Neural cell (in vitro differentiated cells): Measurements from ENCODE around the gene AIP.

ENCODE experiments used
- EZH2 ChIP-seq: fragments of 200-600, 300-800 bp; shearing (Covaris generic), sonication (generic); IDR thresholded peaks from 2 replicates; pipeline ENCODE4 v1.6.1; 2014; ENCODE audit warnings: antibody characterized with exemption, low read length, borderline replicate concordance, mild to moderate bottlenecking; ENCODE audit not compliant: insufficient read depth, poor library complexity, severe bottlenecking
- POLR2AphosphoS5 ChIP-seq: IDR thresholded peaks from 2 replicates; pipeline ENCODE4 v1.6.1; 2012
- RAD21 ChIP-seq: fragments of 450-650 bp; conservative IDR thresholded peaks from 2 replicates; pipeline ENCODE4 v1.6.1; 2014; ENCODE audit warnings: antibody characterized with exemption, mild to moderate bottlenecking, moderate library complexity
- SMC3 ChIP-seq: fragments of 450-650 bp; conservative IDR thresholded peaks from 2 replicates; pipeline ENCODE4 v1.6.1; 2014; ENCODE audit warnings: antibody characterized with exemption, mild to moderate bottlenecking, moderate library complexity; ENCODE audit not compliant: poor library complexity
- TAF1 ChIP-seq: IDR thresholded peaks from 2 replicates; pipeline ENCODE4 v1.6.1; 2012; ENCODE audit warnings: low read depth
- TF ChIP-seq, protein P1 (sequence below): fragments of 450-650 bp; IDR thresholded peaks from 2 replicates; pipeline ENCODE4 v1.5.1; 2014; ENCODE audit warnings: antibody characterized with exemption, mild to moderate bottlenecking, moderate library complexity; ENCODE audit not compliant: poor library complexity, severe bottlenecking

DNA sequence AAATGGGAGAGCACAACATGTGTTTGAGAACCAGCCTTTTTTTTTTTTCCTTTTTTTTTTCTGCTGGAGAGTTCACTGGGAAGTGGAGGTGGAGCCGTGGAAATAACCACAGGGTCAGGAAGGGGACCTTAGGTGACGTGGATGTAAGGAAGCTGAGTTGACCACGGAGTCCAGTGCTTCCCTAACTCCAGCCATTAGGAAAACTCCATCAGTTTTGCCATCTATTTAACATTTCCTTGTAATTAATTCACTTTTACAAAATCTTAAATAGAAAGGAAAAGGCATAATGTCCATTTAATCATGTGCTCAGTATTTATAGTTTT, 27.2 kb downstream of the AIP start:
- TF ChIP-seq, protein P1, sequence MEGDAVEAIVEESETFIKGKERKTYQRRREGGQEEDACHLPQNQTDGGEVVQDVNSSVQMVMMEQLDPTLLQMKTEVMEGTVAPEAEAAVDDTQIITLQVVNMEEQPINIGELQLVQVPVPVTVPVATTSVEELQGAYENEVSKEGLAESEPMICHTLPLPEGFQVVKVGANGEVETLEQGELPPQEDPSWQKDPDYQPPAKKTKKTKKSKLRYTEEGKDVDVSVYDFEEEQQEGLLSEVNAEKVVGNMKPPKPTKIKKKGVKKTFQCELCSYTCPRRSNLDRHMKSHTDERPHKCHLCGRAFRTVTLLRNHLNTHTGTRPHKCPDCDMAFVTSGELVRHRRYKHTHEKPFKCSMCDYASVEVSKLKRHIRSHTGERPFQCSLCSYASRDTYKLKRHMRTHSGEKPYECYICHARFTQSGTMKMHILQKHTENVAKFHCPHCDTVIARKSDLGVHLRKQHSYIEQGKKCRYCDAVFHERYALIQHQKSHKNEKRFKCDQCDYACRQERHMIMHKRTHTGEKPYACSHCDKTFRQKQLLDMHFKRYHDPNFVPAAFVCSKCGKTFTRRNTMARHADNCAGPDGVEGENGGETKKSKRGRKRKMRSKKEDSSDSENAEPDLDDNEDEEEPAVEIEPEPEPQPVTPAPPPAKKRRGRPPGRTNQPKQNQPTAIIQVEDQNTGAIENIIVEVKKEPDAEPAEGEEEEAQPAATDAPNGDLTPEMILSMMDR = no peak
- no peak for TF ChIP-seq EZH2
- TF ChIP-seq RAD21 = no peak
- TF ChIP-seq POLR2AphosphoS5 = no peak
- no peak for TF ChIP-seq TAF1
- TF ChIP-seq SMC3 = no peak
